ENCODE measurements around the gene PACSIN1. TPM values are rescaled to one million over a fixed set of nuclear protein-coding genes. Genes with fewer than 3 reads are reported as not detected.
"Not testable (repeated sequence)": the region's sequence is repeated elsewhere in the genome, so short reads cannot be mapped to it uniquely, and the experiment has no call there.

Gene PACSIN1
- total RNA-seq, 2 donors from 2014 or later, result 0.34 TPM; not detected in 1

- ATAC-seq (no peak), DNase-seq (no peak)
- intact Hi-C loops (cut with DNase I, micrococcal nuclease), result no loop called here
Measured at GRCh38 chr6:34476921-34477320, 11.0 kb downstream of the PACSIN1 start.

- DNase-seq, result no peak
- ATAC-seq, result no peak
- intact Hi-C loops (cut with DNase I, micrococcal nuclease), result no loop called here
Measured at GRCh38 chr6:34478796-34479195, 12.9 kb downstream of the PACSIN1 start.

DNA sequence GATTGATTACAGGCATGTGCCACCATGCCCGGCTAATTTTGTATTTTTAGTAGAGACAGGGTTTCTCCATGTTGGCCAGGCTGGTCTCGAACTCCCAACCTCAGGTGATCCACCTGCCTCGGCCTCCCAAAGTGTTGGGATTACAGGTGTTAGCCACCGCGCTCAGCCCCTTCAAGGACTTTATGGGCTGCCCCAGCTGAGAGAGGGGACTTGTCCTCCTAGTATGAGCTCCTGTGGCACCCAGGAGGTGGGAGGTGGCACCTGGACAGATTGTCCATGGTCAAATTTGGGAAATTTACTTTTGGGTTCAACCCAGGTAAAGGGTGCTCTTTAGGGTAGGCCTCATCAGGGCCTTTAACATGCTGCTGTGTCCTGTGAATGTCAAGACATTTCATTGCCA lies 17.9 kb downstream of the PACSIN1 start:
- intact Hi-C loops (cut with DNase I, micrococcal nuclease); ATAC-seq; DNase-seq: not testable (repeated sequence)

GRCh38 chr6:34484391-34484790 lies 18.5 kb downstream of the PACSIN1 start:
- DNase-seq (no peak), ATAC-seq (no peak)
- intact Hi-C loops (cut with DNase I, micrococcal nuclease), result no loop called here

DNA sequence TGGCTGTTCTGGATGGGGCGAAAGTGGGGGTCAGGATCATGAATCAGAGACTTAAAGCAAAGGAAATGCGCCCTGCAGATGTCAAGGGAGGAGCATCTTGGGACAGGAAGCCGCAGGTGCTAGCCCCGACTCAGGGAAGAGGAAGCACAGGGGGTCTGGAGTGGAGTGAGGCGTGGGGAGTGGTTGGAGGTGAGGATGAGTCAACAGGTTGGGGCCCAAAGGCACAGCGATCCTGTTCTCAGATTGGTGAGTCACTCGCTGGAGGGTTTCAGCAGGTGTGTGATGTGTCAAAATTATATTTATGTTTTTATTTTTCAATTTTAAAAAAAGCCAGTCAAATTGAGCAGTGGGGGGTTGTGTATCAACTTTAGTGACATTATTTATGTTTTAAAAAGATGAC lies 19.0 kb downstream of the PACSIN1 start:
- no peak for ATAC-seq
- intact Hi-C loops (cut with DNase I, micrococcal nuclease), result no loop called here
- no peak for DNase-seq

DNA sequence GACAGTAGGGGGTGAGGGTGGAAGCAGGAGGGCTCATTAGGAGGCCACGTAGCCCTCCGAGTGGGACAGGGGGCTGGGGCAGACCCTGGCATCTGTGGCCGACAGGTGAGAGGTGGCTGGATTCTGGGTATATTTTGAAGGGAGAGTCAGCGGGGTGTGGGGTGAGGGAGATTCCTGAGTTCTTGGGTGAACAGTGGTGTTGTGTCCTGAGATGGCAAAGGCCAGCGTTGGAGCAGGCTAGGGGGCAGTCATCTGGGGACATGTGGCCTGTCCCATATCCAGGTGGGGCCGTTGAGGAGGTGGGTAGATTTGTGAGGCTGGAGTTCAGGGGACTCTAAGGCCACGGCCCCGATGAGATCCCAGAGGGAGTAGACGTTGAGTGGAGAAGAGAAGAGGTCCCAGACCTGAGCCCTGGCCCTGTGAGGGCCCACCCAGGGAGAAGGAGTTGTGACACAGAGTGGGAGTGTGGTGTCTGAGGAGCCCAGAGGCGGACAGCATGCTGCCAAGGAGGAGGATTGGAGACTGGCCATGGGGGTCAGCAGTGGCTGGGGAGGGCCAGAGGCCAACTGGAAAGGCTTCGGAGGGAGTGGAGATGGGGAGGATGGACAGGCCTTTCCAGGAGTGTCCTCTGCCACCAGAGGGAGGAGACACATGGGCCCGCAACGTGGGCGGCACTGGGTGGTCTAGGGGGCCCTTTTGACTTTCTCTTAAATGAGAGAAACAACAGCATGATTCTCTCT lies 19.6 kb downstream of the PACSIN1 start:
- ATAC-seq, result no peak
- no peak for DNase-seq
- intact Hi-C loops (cut with DNase I, micrococcal nuclease), result no loop called here

- intact Hi-C loops (cut with DNase I, micrococcal nuclease), result no loop called here
- ATAC-seq (no peak), DNase-seq (no peak)
Measured at GRCh38 chr6:34486106-34486740, 20.3 kb downstream of the PACSIN1 start.

DNA sequence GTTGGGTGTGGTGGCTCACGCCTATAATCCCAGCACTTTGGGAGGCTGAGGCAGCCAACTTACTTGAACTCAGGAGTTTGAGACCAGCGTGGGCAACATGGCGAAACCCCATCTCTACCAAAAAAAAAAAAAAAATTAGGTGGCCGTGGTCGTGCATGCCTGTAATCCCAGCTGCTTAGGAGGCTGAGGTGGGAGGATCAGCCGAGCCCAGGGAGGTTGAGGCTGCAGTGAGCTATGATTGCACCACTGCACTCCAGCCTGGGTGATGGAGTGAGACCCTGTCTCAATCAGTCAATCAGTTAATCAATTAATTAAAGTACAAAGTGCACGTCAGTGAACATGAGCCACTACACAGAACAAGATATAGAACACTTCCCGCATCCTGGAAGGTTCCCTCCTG lies 21.0 kb downstream of the PACSIN1 start:
- intact Hi-C loops (cut with DNase I, micrococcal nuclease); DNase-seq; ATAC-seq: not testable (repeated sequence)

DNA sequence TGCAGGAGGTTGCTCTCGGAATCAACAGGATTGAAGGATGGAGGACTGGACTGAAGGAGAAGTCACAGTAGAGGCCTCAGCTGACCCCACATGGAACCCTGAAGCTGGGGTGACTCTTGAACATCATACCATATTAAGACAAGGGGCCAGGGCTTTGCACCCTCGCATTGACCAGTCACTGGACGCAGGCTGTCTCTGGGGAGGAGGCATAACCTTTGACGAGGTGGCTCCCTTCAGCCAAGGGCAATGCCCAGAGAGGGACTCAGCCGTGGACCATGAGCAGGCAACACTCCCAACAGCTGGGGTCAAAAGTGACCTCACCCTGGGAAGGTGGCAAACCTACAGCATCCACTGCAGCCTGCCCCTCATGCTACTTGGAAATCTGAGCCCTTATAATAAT lies 21.7 kb downstream of the PACSIN1 start:
- ATAC-seq, result no peak

DNA sequence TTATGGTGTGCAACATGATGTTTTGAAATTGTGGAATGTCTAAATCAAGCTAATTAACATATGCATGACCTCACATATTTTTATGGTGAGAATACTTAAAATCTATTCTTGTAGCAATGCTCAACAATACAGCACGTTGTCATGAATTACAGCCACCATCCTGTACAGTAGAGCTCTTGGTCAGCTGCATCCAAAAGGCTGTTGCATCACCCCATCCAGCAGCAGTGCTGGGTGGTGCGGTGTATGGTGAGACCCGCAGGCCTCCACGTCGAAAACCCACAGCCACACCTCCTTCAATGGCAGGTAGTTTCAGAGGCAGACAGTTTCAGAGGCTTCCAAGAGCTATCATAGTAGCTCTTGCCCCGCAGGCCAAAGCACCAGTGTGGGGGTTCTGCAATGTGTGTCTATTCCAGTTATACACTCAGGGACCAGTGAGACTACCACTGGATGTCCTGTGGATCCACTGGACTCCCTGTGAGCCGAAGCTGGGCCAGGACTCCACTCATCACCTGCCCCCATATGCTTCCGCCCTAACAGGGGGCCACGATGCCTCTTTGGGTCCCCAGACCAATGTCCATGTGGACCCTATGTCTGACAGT lies 23.4 kb downstream of the PACSIN1 start:
- DNase-seq, result no peak
- intact Hi-C loops (cut with DNase I, micrococcal nuclease), result no loop called here
- ATAC-seq, result no peak

More for the DNA sequence above, 21.7 kb downstream of the PACSIN1 start:
- intact Hi-C loops (cut with DNase I, micrococcal nuclease), result no loop called here
- no peak for DNase-seq

GRCh38 chr6:34490390-34491090 lies 24.7 kb downstream of the PACSIN1 start:
- intact Hi-C loops (cut with DNase I, micrococcal nuclease), result no loop called here
- DNase-seq, result no peak
- no peak for ATAC-seq

DNA sequence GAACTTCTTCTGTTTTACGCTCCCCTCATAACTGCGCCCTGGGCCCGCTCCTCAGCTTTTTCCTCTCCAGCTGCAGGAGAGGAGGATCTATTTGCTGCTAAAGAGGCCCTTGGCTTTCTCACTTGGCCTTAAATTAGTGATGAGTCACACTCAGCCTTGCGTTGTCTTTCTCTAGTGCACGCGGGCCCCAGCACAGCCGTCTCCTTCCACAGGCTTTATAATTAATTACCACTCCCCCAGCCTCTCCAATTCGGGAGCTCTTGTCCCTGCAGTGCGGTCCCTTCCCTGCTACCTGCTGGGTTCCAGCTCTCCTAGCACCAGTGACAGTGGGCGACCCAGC lies 25.2 kb downstream of the PACSIN1 start:
- intact Hi-C loops (cut with DNase I, micrococcal nuclease), result no loop called here
- no peak for ATAC-seq
- no peak for DNase-seq

DNA sequence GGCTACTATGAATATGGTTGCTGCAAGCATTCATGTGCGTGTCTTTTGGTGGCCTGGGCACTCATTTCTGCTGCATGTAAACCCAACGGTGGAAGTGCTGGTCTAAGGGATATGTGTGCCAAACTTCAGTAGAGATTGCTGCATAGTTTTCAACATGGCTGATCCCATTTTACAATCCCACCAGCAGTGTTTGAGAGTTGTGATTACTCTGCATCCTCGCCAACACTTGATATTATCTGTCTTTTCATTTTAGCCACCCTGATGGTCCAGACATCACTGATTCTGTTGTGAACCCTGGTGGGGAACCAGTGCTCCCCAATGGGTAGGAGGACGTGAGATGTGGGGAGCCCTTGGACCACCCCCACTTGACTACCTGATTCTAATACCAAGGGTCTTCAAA lies 27.5 kb downstream of the PACSIN1 start:
- ATAC-seq (no peak), DNase-seq (no peak)
- intact Hi-C loops (cut with DNase I, micrococcal nuclease), result no loop called here

- DNase-seq (no peak), ATAC-seq (no peak)
- intact Hi-C loops (cut with DNase I, micrococcal nuclease), result no loop called here
Measured at GRCh38 chr6:34494973-34495372, 29.1 kb downstream of the PACSIN1 start.

DNA sequence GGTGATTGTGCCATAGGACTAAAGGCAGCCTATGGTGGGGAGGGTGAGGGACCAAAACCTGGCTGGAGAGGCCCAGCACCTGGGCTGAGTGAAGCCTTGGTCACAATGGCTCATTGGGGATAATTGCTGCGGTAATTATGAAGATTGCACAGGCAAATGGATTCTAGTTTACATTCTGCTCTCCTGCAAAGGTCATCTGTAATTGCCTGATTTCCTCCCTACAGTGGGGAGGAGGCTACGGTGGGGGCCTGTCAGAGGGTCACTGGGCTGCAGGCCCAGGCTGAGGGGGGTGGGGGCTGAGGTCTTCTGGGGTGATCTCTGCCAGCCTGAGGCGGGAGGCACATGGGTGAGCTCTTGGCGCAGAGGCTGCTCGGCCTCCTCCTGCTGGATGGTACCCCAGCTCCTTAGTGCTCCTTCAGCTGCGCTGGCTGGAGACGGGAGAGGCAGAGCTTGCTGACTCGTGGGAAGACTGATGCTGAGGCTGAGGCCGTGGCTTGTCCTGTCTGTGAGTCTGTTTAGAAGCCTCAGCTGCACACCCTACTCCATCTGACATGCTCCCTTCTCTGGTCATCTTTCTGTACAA lies 30.3 kb downstream of the PACSIN1 start:
- ATAC-seq (no peak), DNase-seq (no peak)
- intact Hi-C loops (cut with DNase I, micrococcal nuclease), result no loop called here

GRCh38 chr6:34497411-34497810 lies 31.5 kb downstream of the PACSIN1 start:
- no peak for ATAC-seq
- intact Hi-C loops (cut with DNase I, micrococcal nuclease), result no loop called here
- no peak for DNase-seq

DNA sequence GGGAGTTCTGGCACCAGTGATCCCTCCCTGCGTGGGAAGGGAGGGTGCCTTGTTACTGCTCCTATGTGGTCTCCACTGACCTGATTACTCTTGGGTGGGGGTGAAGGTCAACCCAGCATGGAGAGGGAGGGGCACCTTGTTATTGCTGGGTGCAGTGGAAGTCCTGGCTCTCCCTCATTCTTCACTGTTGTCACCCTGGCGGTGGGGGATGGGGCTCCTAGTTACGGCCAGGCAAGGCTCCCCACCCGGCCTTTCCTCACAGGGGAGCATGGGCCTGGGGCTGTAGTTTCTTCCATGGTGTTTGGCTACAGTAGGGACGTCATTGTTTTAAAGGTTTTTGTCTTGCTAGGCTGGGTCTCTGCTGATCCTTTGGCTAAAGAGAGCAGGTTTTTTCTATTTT lies 40.8 kb downstream of the PACSIN1 start:
- intact Hi-C loops (cut with DNase I, micrococcal nuclease), result no loop called here
- no peak for DNase-seq
- ATAC-seq, result peak; percentile 64

DNA sequence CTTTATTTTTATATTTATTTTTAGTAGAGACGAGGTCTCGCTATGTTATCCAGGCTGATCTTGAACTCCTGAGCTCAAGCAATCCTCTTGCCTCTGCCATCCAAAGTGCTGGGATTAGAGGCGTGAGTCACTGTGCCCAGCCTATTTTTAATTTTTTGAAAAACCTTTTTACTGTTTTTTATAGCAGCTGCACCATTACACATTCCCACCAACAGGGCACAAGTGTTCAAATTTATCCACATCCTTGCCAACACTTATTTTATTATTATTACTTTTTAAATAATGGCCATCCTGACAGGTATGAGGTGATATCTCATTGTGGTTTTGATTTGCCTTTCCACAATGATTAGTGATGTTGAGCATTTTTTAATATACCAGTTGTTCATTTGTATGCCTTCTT lies 42.5 kb downstream of the PACSIN1 start:
- intact Hi-C loops (cut with DNase I, micrococcal nuclease), result no loop called here
- ATAC-seq, result no peak
- no peak for DNase-seq

GRCh38 chr6:34509782-34510181 lies 43.9 kb downstream of the PACSIN1 start:
- no peak for ATAC-seq
- intact Hi-C loops (cut with DNase I, micrococcal nuclease), result no loop called here
- no peak for DNase-seq

GRCh38 chr6:34510299-34510698 lies 44.4 kb downstream of the PACSIN1 start:
- intact Hi-C loops (cut with DNase I, micrococcal nuclease), result no loop called here
- ATAC-seq, result no peak
- no peak for DNase-seq
